Ovary (tissue), 9 donors: ENCODE measurements around the gene IL21R. TPM values are rescaled to one million over a fixed set of nuclear protein-coding genes. Genes with fewer than 3 reads are reported as not detected.

Experiments
- DNase-seq, 5 donors: peaks; one replicate each; pipeline ENCODE4 v3.0.0-alpha.2; 2019 to 2020
- H3K27ac ChIP-seq, 2 donors: fragments of 200-600 bp; one replicate each; pipeline versions ENCODE4 v1.5.1 to v1.8.0; 2019 to 2022
- H3K27me3 ChIP-seq: fragments of 200-600 bp; one replicate; pipeline ENCODE4 v1.8.0; 2022
- H3K36me3 ChIP-seq: fragments of 200-600 bp; sonication (generic); one replicate; pipeline ENCODE4 v1.5.1; 2019
- H3K4me1 ChIP-seq: one replicate; pipeline ENCODE4 v1.8.1; 2013; ENCODE audit warnings: mild to moderate bottlenecking, moderate library complexity; ENCODE audit not compliant: insufficient read depth
- H3K4me3 ChIP-seq: fragments of 200-600 bp; sonication (generic); one replicate; pipeline ENCODE4 v1.5.1; 2017
- H3K9me3 ChIP-seq, 2 donors: fragments of 200-600 bp in 1 of 2; sonication (generic) in 1 of 2; one replicate each; pipeline versions ENCODE4 v1.5.1 to v1.8.1; 2013 to 2019; ENCODE audit warnings: mild to moderate bottlenecking in 1 of 2, moderate library complexity in 1 of 2
- CTCF ChIP-seq, 3 donors: fragments of 450-650 bp in 2 of 3; fragments of 200-600 bp in 1 of 3; IDR thresholded peaks; one replicate each; pipeline versions ENCODE4 v1.5.1 to v1.8.0; 2016 to 2022; ENCODE audit warnings: antibody characterized with exemption in 3 of 3, mild to moderate bottlenecking in 1 of 3
- EP300 ChIP-seq: sonication (generic); formaldehyde crosslinking; IDR thresholded peaks from one replicate; pipeline ENCODE4 v1.6.1; 2017; ENCODE audit warnings: antibody characterized with exemption
- POLR2A ChIP-seq: fragments of 450-650 bp; IDR thresholded peaks from one replicate; pipeline ENCODE4 v1.6.1; 2017; ENCODE audit warnings: antibody characterized with exemption, mild to moderate bottlenecking, moderate library complexity
- WGBS, 3 donors: extraction: QIAGEN DNeasy Blood & Tissue Kit in 1 of 3; methylation state at CpG; one replicate each; pipeline versions ENCODE4 v1.1.5 to v1.1.7; 2013 to 2017; 5-methylcytosine and 5-hydroxymethylcytosine counted together
- intact Hi-C, 4 donors: fragments of 100-400 bp; cut with DNase I; formaldehyde crosslinking; loops; one replicate each; pipeline versions ENCODE4 v1.11.0 to v1.15.1; 2022 to 2023
- polyA plus RNA-seq, 2 donors: library from polyadenylated mRNA; stranded (reverse); fragments of 200-250 nt in 1 of 2; fragments of 350-450 nt in 1 of 2; fragmentation: Illumina TruSeq in 1 of 2; extraction: RNeasy Lipid Tissue Mini Kit (QIAGEN cat#74804) in 1 of 2; gene quantifications; one replicate each; pipeline ENCODE4 v1.2.3, GENCODE V29; 2013 to 2014
- total RNA-seq, 7 donors: library from RNA; depleted of rRNA in 2 of 7; stranded (reverse); fragments of >200 nt in 2 of 7; fragmentation: NEBNext Ultra II Directional in 3 of 7; extraction: Animal tissue kit (Norgen Biotek cat#: 25700) in 3 of 7; gene quantifications; one replicate each; pipeline versions ENCODE4 v1.1.0 to v1.2.4, GENCODE V29; 2016 to 2023
- donor health status: DM: no; HTN: no; CAD: no; lungs with moderate emphysema.
- donor health status: DM: no; HTN: no; CAD: no.
- donor health status: Bipolar disorder and iron deficiency.
- donor health status: DM: yes; HTN: yes; CAD: no.
- donor health status: DM: no; HTN: no; CAD: no.
- donor health status: DM: yes; HTN: yes; CAD: no.

Gene IL21R
- total and polyA plus RNA-seq, 9 donors, result 0.01 to 1.00 (median 0.23) TPM; not detected in 2

GRCh38 chr16:27377666-27378485, 24.1 kb upstream of the IL21R start:
- no peak for DNase-seq
- TF ChIP-seq EP300, result no peak
- no peak for TF ChIP-seq POLR2A
- no peak for TF ChIP-seq CTCF (IDR thresholded peaks at IDR 0.05)
- H3K4me3 ChIP-seq, result no peak overlapping the region
- intact Hi-C loops, result loop anchor here in 1 of 4 donors (10.0 kb wide), 1 partner anchor 203 kb away; no protein-coding TSS in a partner anchor
- H3K9me3 ChIP-seq, result no peaks in the 10 kb centered on the region
- H3K27ac ChIP-seq, result no peak overlapping the region
- no peaks in the 10 kb centered on the region for H3K27me3 ChIP-seq
- no peaks in the 10 kb centered on the region for H3K36me3 ChIP-seq
- WGBS, 3 donors, result 63 to 73% (median 70%) methylated on average over 4 of the region's 4 CpGs
- peaks cover 1% of the 10 kb centered on the region for H3K4me1 ChIP-seq

GRCh38 chr16:27378871-27379481, 23.0 kb upstream of the IL21R start:
- Histone ChIP-seq H3K36me3 (no peaks in the 10 kb centered on the region), H3K27me3 (no peaks in the 10 kb centered on the region), H3K9me3 (no peaks in the 10 kb centered on the region), H3K27ac (no peak overlapping the region), H3K4me3 (no peak overlapping the region), H3K4me1 (peaks cover 1% of the 10 kb centered on the region)
- no peak for TF ChIP-seq EP300
- no peak for TF ChIP-seq POLR2A
- TF ChIP-seq CTCF (IDR thresholded peaks at IDR 0.05), result no peak
- intact Hi-C loops, result loop anchor here in 1 of 4 donors (10.0 kb wide), 1 partner anchor 204 kb away; no protein-coding TSS in a partner anchor
- 60 to 72% (median 64%) methylated on average over 11 of the region's 11 CpGs for WGBS, 3 donors
- DNase-seq, result no peak

- TF ChIP-seq POLR2A, result no peak
- TF ChIP-seq EP300, result no peak
- no peak for TF ChIP-seq CTCF (IDR thresholded peaks at IDR 0.05)
- Histone ChIP-seq H3K4me3 (no peak overlapping the region), H3K4me1 (peaks cover under 1% of the 10 kb centered on the region), H3K36me3 (no peaks in the 10 kb centered on the region), H3K27ac (no peak overlapping the region), H3K9me3 (no peaks in the 10 kb centered on the region), H3K27me3 (no peaks in the 10 kb centered on the region)
- intact Hi-C loops, result loop anchor here in 1 of 4 donors (10.0 kb wide), 1 partner anchor 205 kb away; no protein-coding TSS in a partner anchor
- 90 to 92% (median 90%) methylated on average over 9 of the region's 9 CpGs for WGBS, 3 donors
- DNase-seq, result no peak
Observed at GRCh38 chr16:27379919-27380318, 22.1 kb upstream of the IL21R start.

GRCh38 chr16:27381236-27381635, 20.7 kb upstream of the IL21R start:
- intact Hi-C loops, result no loop called here
- TF ChIP-seq EP300, result no peak
- TF ChIP-seq CTCF (IDR thresholded peaks at IDR 0.05), result no peak
- no peak for TF ChIP-seq POLR2A
- H3K36me3 ChIP-seq, result no peaks in the 10 kb centered on the region
- H3K27ac ChIP-seq, result no peak overlapping the region
- no peak overlapping the region for H3K4me3 ChIP-seq
- no peaks in the 10 kb centered on the region for H3K4me1 ChIP-seq
- no peaks in the 10 kb centered on the region for H3K27me3 ChIP-seq
- DNase-seq, result no peak
- peaks cover 0 to 1% of the 10 kb centered on the region in 2 donors for H3K9me3 ChIP-seq
